Muscle layer of duodenum (tissue), 2 donors: ENCODE measurements around the gene SELENOI.
"Not testable (repeated sequence)": the region's sequence is repeated elsewhere in the genome, so short reads cannot be mapped to it uniquely, and the experiment has no call there.

Experiments used
- H3K27ac ChIP-seq: one replicate; pipeline ENCODE4 v1.7.0; 2013; ENCODE audit warnings: mild to moderate bottlenecking, low read length
- H3K27me3 ChIP-seq: one replicate; pipeline ENCODE4 v1.7.0; 2013; ENCODE audit warnings: low read depth, mild to moderate bottlenecking, control low read depth, low read length
- H3K36me3 ChIP-seq, 2 donors: one replicate each; pipeline ENCODE4 v1.7.0; 2013; ENCODE audit warnings: low read length in 2 of 2, control low read depth in 1 of 2, mild to moderate bottlenecking in 1 of 2; ENCODE audit not compliant: insufficient read depth in 2 of 2, control insufficient read depth in 1 of 2
- H3K4me1 ChIP-seq, 2 donors: one replicate each; pipeline ENCODE4 v1.7.0; 2013; ENCODE audit warnings: low read length in 2 of 2, mild to moderate bottlenecking in 2 of 2, control low read depth in 1 of 2, moderate library complexity in 1 of 2; ENCODE audit not compliant: insufficient read depth in 2 of 2, control insufficient read depth in 1 of 2
- H3K4me3 ChIP-seq, 2 donors: one replicate each; pipeline ENCODE4 v1.7.0; 2013; ENCODE audit warnings: low read length in 2 of 2, low read depth in 1 of 2, mild to moderate bottlenecking in 1 of 2
- H3K9me3 ChIP-seq, 2 donors: one replicate each; pipeline ENCODE4 v1.7.0; 2013; ENCODE audit warnings: low read length in 2 of 2, control low read depth in 1 of 2, mild to moderate bottlenecking in 1 of 2; ENCODE audit not compliant: control insufficient read depth in 1 of 2
- donor health status: healthy.

Gene SELENOI

GRCh38 chr2:26312471-26312870, 33.5 kb upstream of the SELENOI start:
- H3K9me3 ChIP-seq = no peaks in the 10 kb centered on the region
- H3K27ac ChIP-seq = no peak overlapping the region
- no peaks in the 10 kb centered on the region for H3K4me1 ChIP-seq
- no peak overlapping the region for H3K4me3 ChIP-seq
- H3K27me3 ChIP-seq = no peaks in the 10 kb centered on the region
- no peaks in the 10 kb centered on the region for H3K36me3 ChIP-seq

- H3K4me3 ChIP-seq = no peak overlapping the region
- no peaks in the 10 kb centered on the region for H3K4me1 ChIP-seq
- H3K9me3 ChIP-seq = no peaks in the 10 kb centered on the region
- H3K36me3 ChIP-seq = no peaks in the 10 kb centered on the region
- no peaks in the 10 kb centered on the region for H3K27me3 ChIP-seq
- H3K27ac ChIP-seq = no peak overlapping the region
These were observed 32.5 kb upstream of the SELENOI start for GRCh38 chr2:26313446-26313845.

GRCh38 chr2:26314243-26314642, 31.7 kb upstream of the SELENOI start:
- no peak overlapping the region for H3K27ac ChIP-seq
- no peaks in the 10 kb centered on the region for H3K9me3 ChIP-seq
- no peaks in the 10 kb centered on the region for H3K4me1 ChIP-seq
- no peaks in the 10 kb centered on the region for H3K27me3 ChIP-seq
- no peak overlapping the region for H3K4me3 ChIP-seq
- H3K36me3 ChIP-seq = no peaks in the 10 kb centered on the region

- no peaks in the 10 kb centered on the region for H3K9me3 ChIP-seq
- no peak overlapping the region for H3K27ac ChIP-seq
- H3K4me3 ChIP-seq = no peak overlapping the region
- H3K27me3 ChIP-seq = no peaks in the 10 kb centered on the region
- no peaks in the 10 kb centered on the region for H3K36me3 ChIP-seq
- H3K4me1 ChIP-seq = no peaks in the 10 kb centered on the region
These were observed 29.9 kb upstream of the SELENOI start for GRCh38 chr2:26316041-26316440.

GRCh38 chr2:26316845-26317244, 29.1 kb upstream of the SELENOI start:
- no peak overlapping the region for H3K4me3 ChIP-seq
- no peak overlapping the region for H3K27ac ChIP-seq
- H3K4me1 ChIP-seq = no peaks in the 10 kb centered on the region
- H3K27me3 ChIP-seq = no peaks in the 10 kb centered on the region
- no peaks in the 10 kb centered on the region for H3K9me3 ChIP-seq
- no peaks in the 10 kb centered on the region for H3K36me3 ChIP-seq

- H3K4me1 ChIP-seq = no peaks in the 10 kb centered on the region
- no peaks in the 10 kb centered on the region for H3K36me3 ChIP-seq
- H3K9me3 ChIP-seq = no peaks in the 10 kb centered on the region
- no peak overlapping the region for H3K27ac ChIP-seq
- no peak overlapping the region for H3K4me3 ChIP-seq
- H3K27me3 ChIP-seq = no peaks in the 10 kb centered on the region
These were observed 28.4 kb upstream of the SELENOI start for GRCh38 chr2:26317377-26318105.

- Histone ChIP-seq H3K27me3 (no peaks in the 10 kb centered on the region), H3K9me3 (no peaks in the 10 kb centered on the region), H3K4me3 (no peak overlapping the region), H3K4me1 (no peaks in the 10 kb centered on the region), H3K36me3 (no peaks in the 10 kb centered on the region), H3K27ac (no peak overlapping the region)
These were observed 27.0 kb upstream of the SELENOI start for GRCh38 chr2:26318950-26319349.

- not testable (repeated sequence) for H3K27ac ChIP-seq, H3K4me1 ChIP-seq, H3K9me3 ChIP-seq, H3K27me3 ChIP-seq, H3K4me3 ChIP-seq, H3K36me3 ChIP-seq
These were observed 21.5 kb upstream of the SELENOI start for GRCh38 chr2:26324479-26324878.

GRCh38 chr2:26324903-26325302, 21.0 kb upstream of the SELENOI start:
- peaks cover 0 to 3% of the 10 kb centered on the region in 2 donors for H3K36me3 ChIP-seq
- H3K27ac ChIP-seq = no peak overlapping the region
- H3K4me3 ChIP-seq = no peak overlapping the region
- H3K9me3 ChIP-seq = no peaks in the 10 kb centered on the region
- no peaks in the 10 kb centered on the region for H3K4me1 ChIP-seq
- no peaks in the 10 kb centered on the region for H3K27me3 ChIP-seq

GRCh38 chr2:26325851-26326250, 20.1 kb upstream of the SELENOI start:
- Histone ChIP-seq H3K9me3 (no peaks in the 10 kb centered on the region), H3K4me3 (no peak overlapping the region), H3K36me3 (peaks cover 0 to 3% of the 10 kb centered on the region in 2 donors), H3K27me3 (no peaks in the 10 kb centered on the region), H3K27ac (no peak overlapping the region), H3K4me1 (no peaks in the 10 kb centered on the region)

- Histone ChIP-seq H3K27ac (no peak overlapping the region), H3K9me3 (no peaks in the 10 kb centered on the region), H3K36me3 (peaks cover 0 to 3% of the 10 kb centered on the region in 2 donors), H3K4me3 (no peak overlapping the region), H3K27me3 (no peaks in the 10 kb centered on the region), H3K4me1 (no peaks in the 10 kb centered on the region)
These were observed 19.4 kb upstream of the SELENOI start for GRCh38 chr2:26326514-26326913.
